B cell (primary cell): ENCODE data around the gene GRK1. TPM values are rescaled to one million over a fixed set of nuclear protein-coding genes. Genes with fewer than 3 reads are reported as not detected.

Source experiments
- ATAC-seq: fragments of 200-7000 bp; cut with Tn5 transposase; one replicate; pipeline ENCODE4 v1.10.0; 2021; ENCODE audit warnings: low read depth, mild to moderate bottlenecking, moderate number of reproducible peaks, moderate library complexity
- CTCF ChIA-PET: fragments of 350-600 bp; sonication (Branson Sonifier 250); formaldehyde crosslinking; loops from one replicate; lab custom pipeline; 2021; ENCODE audit warnings: antibody characterized with exemption, inconsistent platforms; lab: Charles Lee
- POLR2A ChIA-PET: fragments of 350-600 bp; sonication (Branson Sonifier 250); formaldehyde crosslinking; loops from one replicate; lab custom pipeline; 2021; ENCODE audit warnings: antibody characterized with exemption; lab: Charles Lee
- DNase-seq: peaks from one replicate; pipeline ENCODE4 v3.0.0; 2013
- H2AFZ ChIP-seq: 2 replicates; pipeline ENCODE4 v1.6.1; 2012; ENCODE audit warnings: mild to moderate bottlenecking, low read depth, low read length; ENCODE audit not compliant: insufficient read depth, poor library complexity, severe bottlenecking
- H3K27ac ChIP-seq, 2 donors: 1 replicate in 1 of 2; 2 replicates in 1 of 2; pipeline ENCODE4 v1.5.1; 2012 to 2013; ENCODE audit warnings: low read length in 2 of 2, mild to moderate bottlenecking in 2 of 2, moderate library complexity in 1 of 2
- H3K27me3 ChIP-seq, 4 experiments: fragments of 200-600 bp in 1 of 4; sonication (generic) in 1 of 4; replicated peaks in 1 of 4; 1 replicate in 2 of 4; 2 replicates in 2 of 4; pipeline versions ENCODE4 v1.6.1 to v1.7.0; 2013 to 2016; ENCODE audit warnings: low read length in 3 of 4, mild to moderate bottlenecking in 2 of 4, mixed read lengths in 1 of 4, moderate library complexity in 1 of 4; ENCODE audit not compliant: insufficient read depth in 4 of 4, control insufficient read depth in 3 of 4; ENCODE audit errors: control extremely low read depth in 1 of 4
- H3K36me3 ChIP-seq, 2 experiments: replicated peaks in 1 of 2; 1 replicate in 1 of 2; 2 replicates in 1 of 2; pipeline versions ENCODE4 v1.6.1 to v1.7.1; 2013; ENCODE audit warnings: low read length in 1 of 2; ENCODE audit not compliant: insufficient read depth in 2 of 2, control insufficient read depth in 1 of 2; ENCODE audit errors: control extremely low read depth in 1 of 2, extremely low read depth in 1 of 2
- H3K4me1 ChIP-seq, 2 donors: fragments of 200-600 bp in 1 of 2; sonication (generic) in 1 of 2; 1 replicate in 1 of 2; 2 replicates in 1 of 2; pipeline versions ENCODE4 v1.5.1 to v1.6.1; 2013 to 2017; ENCODE audit warnings: low read length in 2 of 2; ENCODE audit not compliant: control insufficient read depth in 2 of 2, insufficient read depth in 2 of 2
- H3K4me2 ChIP-seq: replicated peaks from 2 replicates; pipeline ENCODE3; 2012; ENCODE audit warnings: mild to moderate bottlenecking, low read depth, low read length; ENCODE audit not compliant: poor library complexity, severe bottlenecking
- H3K4me3 ChIP-seq, 5 experiments: fragments of 200-600 bp in 1 of 5; sonication (generic) in 1 of 5; 1 replicate in 3 of 5; 2 replicates in 2 of 5; pipeline versions ENCODE4 v1.5.1 to v1.7.0; 2011 to 2016; ENCODE audit warnings: low read length in 4 of 5, mild to moderate bottlenecking in 4 of 5, low read depth in 2 of 5, control low read depth in 1 of 5, moderate library complexity in 1 of 5; ENCODE audit not compliant: insufficient read depth in 1 of 5; ENCODE audit errors: control extremely low read depth in 1 of 5, extremely low read depth in 1 of 5
- H3K79me2 ChIP-seq: fragments of 200-600 bp; sonication (generic); one replicate; pipeline ENCODE4 v1.6.0; 2016; ENCODE audit warnings: low read length; ENCODE audit not compliant: control insufficient read depth, insufficient read depth
- H3K9ac ChIP-seq: fragments of 200-600 bp; sonication (generic); 2 replicates; pipeline ENCODE4 v1.6.1; 2017; ENCODE audit warnings: mild to moderate bottlenecking, low read length, moderate library complexity
- H3K9me3 ChIP-seq, 3 donors: one replicate each; pipeline versions ENCODE4 v1.6.1 to v1.7.1; 2013; ENCODE audit warnings: low read length in 2 of 3; ENCODE audit not compliant: control insufficient read depth in 2 of 3, insufficient read depth in 1 of 3; ENCODE audit errors: control extremely low read depth in 1 of 3
- H4K20me1 ChIP-seq: 2 replicates; pipeline ENCODE4 v1.6.0; 2012; ENCODE audit warnings: mild to moderate bottlenecking, low read length; ENCODE audit not compliant: insufficient read depth, control insufficient read depth, poor library complexity, severe bottlenecking
- H3K27ac Mint-ChIP-seq: one replicate; pipeline ENCODE4 v1.8.0; 2021; ENCODE audit warnings: mixed read lengths
- H3K27me3 Mint-ChIP-seq: one replicate; pipeline ENCODE4 v1.8.0; 2021; ENCODE audit warnings: mixed read lengths
- H3K4me1 Mint-ChIP-seq: one replicate; pipeline ENCODE4 v1.8.0; 2021; ENCODE audit warnings: mixed read lengths
- H3K4me3 Mint-ChIP-seq: one replicate; pipeline ENCODE4 v1.8.0; 2021; ENCODE audit warnings: mixed read lengths
- H3K9me3 Mint-ChIP-seq: one replicate; pipeline ENCODE4 v1.8.0; 2022; ENCODE audit warnings: mixed read lengths; ENCODE audit not compliant: insufficient read depth
- CTCF ChIP-seq: fragments of 200-600 bp; IDR thresholded peaks from one replicate; pipeline ENCODE4 v1.8.0; 2022; ENCODE audit warnings: antibody characterized with exemption, mild to moderate bottlenecking
- EZH2 ChIP-seq: IDR thresholded peaks from 2 replicates; pipeline ENCODE4 v1.6.1; 2012; ENCODE audit warnings: borderline replicate concordance, low read depth, mild to moderate bottlenecking, moderate library complexity, low read length; ENCODE audit not compliant: insufficient read depth, poor library complexity, severe bottlenecking
- WGBS: methylation state at CpG from one replicate; pipeline ENCODE4 v1.1.5; 2013; ENCODE audit warnings: missing lambda C conversion rate; ENCODE audit not compliant: insufficient coverage; 5-methylcytosine and 5-hydroxymethylcytosine counted together
- intact Hi-C: fragments of 100-400 bp; cut with micrococcal nuclease; formaldehyde crosslinking; loops from one replicate; pipeline ENCODE4 v1.10.0; 2022
- polyA plus RNA-seq: library from polyadenylated mRNA; depleted of rRNA; stranded (reverse); fragments of >200 nt; gene quantifications from 2 replicates; pipeline ENCODE4 v1.2.3, GENCODE V29; 2012
- total RNA-seq, 2 donors: library from RNA; stranded (reverse); fragments of 120-200 nt in 1 of 2; gene quantifications; 1 replicate in 1 of 2; 2 replicates in 1 of 2; pipeline versions ENCODE4 v1.2.3 to v1.2.4, GENCODE V29; 2013 to 2022

GRK1 gene
- total and polyA plus RNA-seq, 2 donors (not counting 1 experiment from before 2014, with no cell fraction given): not detected

GRCh38 chr13:113774177-113775107 lies 107.4 kb downstream of the GRK1 start:
- ATAC-seq (no peak), DNase-seq (no peak)
- no peaks in the 10 kb centered on the region for H3K4me1 ChIP-seq
- no peak overlapping the region for H3K4me3 ChIP-seq
- Mint-ChIP-seq H3K27me3 (peaks cover 19% of the 10 kb centered on the region), H3K9me3 (peaks cover 5% of the 10 kb centered on the region), H3K27ac (no peak overlapping the region), H3K4me1 (no peaks in the 10 kb centered on the region), H3K4me3 (no peak overlapping the region)
- H2AFZ ChIP-seq: no peak overlapping the region
- H3K27me3 ChIP-seq: peaks cover 0 to 15% (median 2%) of the 10 kb centered on the region in 4 experiments
- peaks cover 0 to 19% (median 0%) of the 10 kb centered on the region in 3 donors for H3K9me3 ChIP-seq
- H3K9ac ChIP-seq: no peak overlapping the region
- no peaks in the 10 kb centered on the region for H4K20me1 ChIP-seq
- H3K4me2 ChIP-seq: no peak overlapping the region
- no peaks in the 10 kb centered on the region for H3K36me3 ChIP-seq
- ChIA-PET CTCF (no interaction called here), POLR2A (no interaction called here)
- no peak for TF ChIP-seq CTCF
- TF ChIP-seq EZH2: no peak
- intact Hi-C loops: no loop called here
- H3K27ac ChIP-seq: no peak overlapping the region
- 91% methylated on average over 9 of the region's 9 CpGs for WGBS
- H3K79me2 ChIP-seq: no peaks in the 10 kb centered on the region
